Transverse colon (tissue), 4 donors: ENCODE measurements around the gene HOXD10. TPM values are rescaled to one million over a fixed set of nuclear protein-coding genes. Genes with fewer than 3 reads are reported as not detected.

Experiments used
- DNase-seq: peaks from one replicate; pipeline ENCODE4 v3.0.0-alpha.2; 2019
- H3K27ac ChIP-seq, 4 donors: fragments of 200-600 bp; sonication (generic); 2 replicates each; pipeline ENCODE4 v1.5.1; 2016 to 2018; ENCODE audit warnings: inconsistent platforms in 4 of 4
- H3K27me3 ChIP-seq: fragments of 200-600 bp; sonication (generic); 2 replicates; pipeline ENCODE4 v1.5.1; 2017; ENCODE audit warnings: inconsistent platforms
- H3K36me3 ChIP-seq, 4 donors: fragments of 200-600 bp; sonication (generic); 2 replicates each; pipeline ENCODE4 v1.5.1; 2017 to 2019; ENCODE audit warnings: inconsistent platforms in 4 of 4
- H3K4me1 ChIP-seq, 4 donors: fragments of 200-600 bp; sonication (generic); 2 replicates each; pipeline ENCODE4 v1.5.1; 2017 to 2020; ENCODE audit warnings: inconsistent platforms in 4 of 4
- H3K4me3 ChIP-seq, 4 donors: fragments of 200-600 bp; sonication (generic); 1 replicate in 1 of 4; 2 replicates in 3 of 4; pipeline versions ENCODE4 v1.5.1 to v1.6.1; 2017 to 2019; ENCODE audit warnings: inconsistent platforms in 4 of 4
- H3K9me3 ChIP-seq, 2 donors: fragments of 200-600 bp; sonication (generic); 2 replicates each; pipeline ENCODE4 v1.5.1; 2017 to 2019; ENCODE audit warnings: inconsistent platforms in 2 of 2
- EP300 ChIP-seq: sonication (generic); formaldehyde crosslinking; IDR thresholded peaks from one replicate; pipeline ENCODE4 v1.6.1; 2017; ENCODE audit warnings: antibody characterized with exemption, low read depth
- POLR2A ChIP-seq: fragments of 450-650 bp; IDR thresholded peaks from one replicate; pipeline ENCODE4 v1.6.1; 2016; ENCODE audit warnings: antibody characterized with exemption, mild to moderate bottlenecking, moderate library complexity
- POLR2AphosphoS5 ChIP-seq, 3 donors: sonication (generic); formaldehyde crosslinking; IDR thresholded peaks; one replicate each; pipeline ENCODE4 v1.6.1; 2016; ENCODE audit warnings: antibody characterized with exemption in 3 of 3
- WGBS, 2 donors: methylation state at CpG; one replicate each; pipeline ENCODE4 v1.1.5; 2018; ENCODE audit warnings: low coverage in 1 of 2; 5-methylcytosine and 5-hydroxymethylcytosine counted together
- in situ Hi-C, 4 donors: fragments of 200-750 bp; cut with MboI; loops; one replicate each; pipeline versions ENCODE4 v1.15.0 to v1.15.1; 2017; ENCODE audit warnings: low sequenced_read_pairs in 3 of 4, low pct_ligation_motif_present in 1 of 4, low pct_unique_long_range_greater_than_20kb in 1 of 4
- intact Hi-C: fragments of 100-400 bp; cut with DNase I; formaldehyde crosslinking; loops from one replicate; pipeline ENCODE4 v1.15.1; 2023; ENCODE audit warnings: low total_unique reads
- total RNA-seq, 4 donors: library from RNA; depleted of rRNA; stranded (reverse); fragments of >200 nt; gene quantifications; one replicate each; pipeline ENCODE4 v1.1.0, GENCODE V29; 2016
- TF ChIP-seq, protein P1 (sequence below), 5 experiments: fragments of 200-600 bp in 3 of 5; fragments of 450-650 bp in 2 of 5; sonication (generic) in 3 of 5; IDR thresholded peaks; 1 replicate in 2 of 5; 2 replicates in 3 of 5; pipeline ENCODE4 v1.5.1; 2016 to 2017; ENCODE audit warnings: antibody characterized with exemption in 5 of 5, inconsistent platforms in 3 of 5, mild to moderate bottlenecking in 2 of 5, moderate library complexity in 1 of 5

The HOXD10 gene
- total RNA-seq, 4 donors from 2014 or later: 1.1 to 25.1 (median 7.6) TPM

DNA sequence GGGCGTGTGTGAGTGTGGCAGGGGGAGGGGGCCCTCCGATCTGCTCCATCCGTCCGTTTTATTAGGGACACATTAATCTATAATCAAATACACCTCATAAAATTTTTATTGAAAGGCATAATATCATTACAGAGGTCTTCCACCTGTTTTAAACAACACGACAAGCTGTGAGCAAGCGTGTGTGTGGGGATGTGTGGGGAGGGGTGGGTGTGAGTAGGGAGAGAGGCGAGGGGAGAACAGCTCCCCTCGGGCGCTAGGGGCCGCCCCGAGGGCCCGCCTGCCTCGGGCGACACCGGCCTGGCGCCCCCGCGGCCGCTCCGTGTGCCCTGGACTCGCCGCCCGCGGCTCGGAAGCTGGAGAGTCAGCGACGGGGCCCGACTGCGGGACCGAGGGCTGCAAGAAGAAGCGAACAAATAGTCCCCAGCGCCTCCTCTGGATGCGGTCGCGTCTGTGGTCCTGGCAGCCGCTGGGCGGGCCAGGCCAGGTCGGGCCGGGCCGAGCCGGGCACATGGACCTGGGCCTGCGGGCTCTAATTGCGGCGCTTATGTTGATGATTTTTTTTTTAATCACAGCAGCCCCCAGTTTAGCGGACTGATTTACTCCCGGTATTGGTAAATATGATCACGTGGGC lies 5.6 kb downstream of the HOXD10 start:
- Histone ChIP-seq H3K9me3 (no peaks in the 10 kb centered on the region), H3K27me3 (peaks cover 97% of the 10 kb centered on the region), H3K36me3 (no peaks in the 10 kb centered on the region), H3K27ac (peak overlapping the region; percentile 78 to 88 (median 86)), H3K4me1 (peaks cover 0 to 24% (median 16%) of the 10 kb centered on the region in 4 donors), H3K4me3 (peak overlapping the region; percentile 38 to 72 (median 55))
- intact Hi-C loops (no loop called here), in situ Hi-C loops (loop anchor here (10.0 to 25.0 kb wide), 5 partner anchors 333 to 1033 kb away; no protein-coding TSS in a partner anchor)
- WGBS, 2 donors: 9% methylated on average over 46 of the region's 47 CpGs; no CpG with 5 or more reads in 1 of the 2 donors
- no peak for DNase-seq
- TF ChIP-seq POLR2A (no peak), POLR2AphosphoS5 (IDR thresholded peaks at IDR 0.05) (no peak), EP300 (no peak)
- TF ChIP-seq, protein P1, sequence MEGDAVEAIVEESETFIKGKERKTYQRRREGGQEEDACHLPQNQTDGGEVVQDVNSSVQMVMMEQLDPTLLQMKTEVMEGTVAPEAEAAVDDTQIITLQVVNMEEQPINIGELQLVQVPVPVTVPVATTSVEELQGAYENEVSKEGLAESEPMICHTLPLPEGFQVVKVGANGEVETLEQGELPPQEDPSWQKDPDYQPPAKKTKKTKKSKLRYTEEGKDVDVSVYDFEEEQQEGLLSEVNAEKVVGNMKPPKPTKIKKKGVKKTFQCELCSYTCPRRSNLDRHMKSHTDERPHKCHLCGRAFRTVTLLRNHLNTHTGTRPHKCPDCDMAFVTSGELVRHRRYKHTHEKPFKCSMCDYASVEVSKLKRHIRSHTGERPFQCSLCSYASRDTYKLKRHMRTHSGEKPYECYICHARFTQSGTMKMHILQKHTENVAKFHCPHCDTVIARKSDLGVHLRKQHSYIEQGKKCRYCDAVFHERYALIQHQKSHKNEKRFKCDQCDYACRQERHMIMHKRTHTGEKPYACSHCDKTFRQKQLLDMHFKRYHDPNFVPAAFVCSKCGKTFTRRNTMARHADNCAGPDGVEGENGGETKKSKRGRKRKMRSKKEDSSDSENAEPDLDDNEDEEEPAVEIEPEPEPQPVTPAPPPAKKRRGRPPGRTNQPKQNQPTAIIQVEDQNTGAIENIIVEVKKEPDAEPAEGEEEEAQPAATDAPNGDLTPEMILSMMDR (IDR thresholded peaks at IDR 0.05): no peak

DNA sequence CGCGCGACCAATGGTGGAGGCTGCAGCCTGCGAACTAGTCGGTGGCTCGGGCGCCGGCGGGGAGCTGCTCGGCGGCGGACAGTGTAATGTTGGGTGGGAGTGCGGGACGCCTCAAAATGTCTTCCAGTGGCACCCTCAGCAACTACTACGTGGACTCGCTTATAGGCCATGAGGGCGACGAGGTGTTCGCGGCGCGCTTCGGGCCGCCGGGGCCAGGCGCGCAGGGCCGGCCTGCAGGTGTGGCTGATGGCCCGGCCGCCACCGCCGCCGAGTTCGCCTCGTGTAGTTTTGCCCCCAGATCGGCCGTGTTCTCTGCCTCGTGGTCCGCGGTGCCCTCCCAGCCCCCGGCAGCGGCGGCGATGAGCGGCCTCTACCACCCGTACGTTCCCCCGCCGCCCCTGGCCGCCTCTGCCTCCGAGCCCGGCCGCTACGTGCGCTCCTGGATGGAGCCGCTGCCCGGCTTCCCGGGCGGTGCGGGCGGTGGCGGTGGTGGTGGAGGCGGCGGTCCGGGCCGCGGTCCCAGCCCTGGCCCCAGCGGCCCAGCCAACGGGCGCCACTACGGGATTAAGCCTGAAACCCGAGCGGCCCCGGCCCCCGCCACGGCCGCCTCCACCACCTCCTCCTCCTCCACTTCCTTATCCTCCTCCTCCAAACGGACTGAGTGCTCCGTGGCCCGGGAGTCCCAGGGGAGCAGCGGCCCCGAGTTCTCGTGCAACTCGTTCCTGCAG lies 6.3 kb downstream of the HOXD10 start, which contains the start of gene HOXD9:
Gene HOXD9 (plus strand): TSS at position 37 of the 728 bp plus-strand sequence. CDS start 50 bp downstream, at position 87.
- intact Hi-C loops: no loop called here
- in situ Hi-C loops: loop anchor here (10.0 to 25.0 kb wide), 5 partner anchors 332 to 1032 kb away; no protein-coding TSS in a partner anchor
- WGBS, 2 donors: 6% methylated on average over 32 of the region's 84 CpGs; no CpG with 5 or more reads in 1 of the 2 donors
- Histone ChIP-seq H3K4me1 (peaks cover under 1 to 27% (median 17%) of the 10 kb centered on the region in 4 donors), H3K27me3 (peaks cover 96% of the 10 kb centered on the region), H3K4me3 (peak within 1 kb of the TSS; percentile 38 to 72 (median 55)), H3K36me3 (no peaks in the 10 kb centered on the region), H3K27ac (peak within 1 kb of the TSS; percentile 78 to 88 (median 86)), H3K9me3 (no peaks in the 10 kb centered on the region)
- peak; percentile 74 for DNase-seq
- peak; percentile 50 to 71 (median 66) for TF ChIP-seq POLR2AphosphoS5 (IDR thresholded peaks at IDR 0.05)
- TF ChIP-seq POLR2A: peak; percentile 44
- TF ChIP-seq, protein P1 (IDR thresholded peaks at IDR 0.05): no peak
- no peak for TF ChIP-seq EP300

DNA sequence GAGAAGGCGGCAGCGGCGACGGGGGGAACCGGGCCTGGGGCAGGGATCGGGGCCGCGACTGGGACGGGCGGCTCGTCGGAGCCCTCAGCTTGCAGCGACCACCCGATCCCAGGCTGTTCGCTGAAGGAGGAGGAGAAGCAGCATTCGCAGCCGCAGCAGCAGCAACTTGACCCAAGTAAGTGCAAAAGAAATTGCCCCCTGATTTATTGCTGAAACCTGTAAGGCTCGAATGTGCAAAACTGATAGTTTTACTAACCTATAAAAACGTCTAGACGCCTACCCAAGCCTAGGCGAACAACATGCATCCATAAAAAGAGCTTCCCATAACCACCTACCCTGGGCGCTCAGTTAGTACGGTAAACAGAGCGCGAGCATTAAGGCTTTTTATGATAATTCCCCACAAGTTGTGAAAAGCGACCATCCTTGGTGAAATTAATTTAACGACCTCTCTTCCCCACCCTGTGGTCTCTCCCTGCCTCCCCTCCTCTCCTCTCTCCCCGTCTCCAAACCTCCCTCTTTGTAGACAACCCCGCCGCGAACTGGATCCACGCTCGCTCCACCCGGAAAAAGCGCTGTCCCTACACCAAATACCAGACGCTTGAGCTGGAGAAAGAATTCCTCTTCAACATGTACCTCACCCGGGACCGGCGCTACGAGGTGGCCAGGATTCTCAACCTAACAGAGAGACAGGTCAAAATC lies 7.0 kb downstream of the HOXD10 start:
- in situ Hi-C loops: loop anchor here (10.0 to 25.0 kb wide), 5 partner anchors 331 to 1031 kb away; no protein-coding TSS in a partner anchor
- H3K36me3 ChIP-seq: no peaks in the 10 kb centered on the region
- H3K9me3 ChIP-seq: no peaks in the 10 kb centered on the region
- intact Hi-C loops: no loop called here
- peak overlapping the region; percentile 38 to 72 (median 55) for H3K4me3 ChIP-seq
- H3K27ac ChIP-seq: peak overlapping the region; percentile 78 to 88 (median 86)
- H3K27me3 ChIP-seq: peaks cover 96% of the 10 kb centered on the region
- 15 to 29% methylated on average over 13 to 38 of the region's 40 CpGs for WGBS, 2 donors
- DNase-seq: no peak
- TF ChIP-seq EP300: no peak
- TF ChIP-seq, protein P1 (IDR thresholded peaks at IDR 0.05): no peak
- no peak for TF ChIP-seq POLR2A
- no peak for TF ChIP-seq POLR2AphosphoS5 (IDR thresholded peaks at IDR 0.05)
- H3K4me1 ChIP-seq: peaks cover 7 to 33% (median 20%) of the 10 kb centered on the region in 4 donors
